WTC11 (cell line): ENCODE measurements around the gene ARMC2.

ENCODE experiments used
- ETV6 ChIP-seq: sonication (generic); formaldehyde crosslinking; IDR thresholded peaks from 2 replicates; pipeline ENCODE4 v1.8.1; 2022; ENCODE audit warnings: mild to moderate bottlenecking, missing genetic modification reagents
- FOXJ3 ChIP-seq: sonication (generic); formaldehyde crosslinking; IDR thresholded peaks from 2 replicates; pipeline ENCODE4 v1.9.0; 2021; ENCODE audit warnings: missing genetic modification reagents, mild to moderate bottlenecking, borderline replicate concordance
- JUN ChIP-seq: sonication (generic); formaldehyde crosslinking; IDR thresholded peaks from 2 replicates; pipeline ENCODE4 v1.8.0; 2023; ENCODE audit warnings: mild to moderate bottlenecking, missing genetic modification reagents
- NFE2L1 ChIP-seq: sonication (generic); formaldehyde crosslinking; IDR thresholded peaks from 2 replicates; pipeline ENCODE4 v1.8.1; 2023; ENCODE audit warnings: missing genetic modification reagents
- NR3C1 ChIP-seq: sonication (generic); formaldehyde crosslinking; conservative IDR thresholded peaks from 2 replicates; pipeline ENCODE4 v1.8.1; 2023; ENCODE audit warnings: low read depth, mild to moderate bottlenecking, missing genetic modification reagents
- PREB ChIP-seq: sonication (generic); formaldehyde crosslinking; IDR thresholded peaks from 2 replicates; pipeline ENCODE4 v1.8.1; 2022; ENCODE audit warnings: mild to moderate bottlenecking, missing genetic modification reagents, moderate library complexity, borderline replicate concordance
- ZBTB21 ChIP-seq: sonication (generic); formaldehyde crosslinking; IDR thresholded peaks from 2 replicates; pipeline ENCODE4 v1.8.1; 2023; ENCODE audit warnings: mild to moderate bottlenecking, missing genetic modification reagents, borderline replicate concordance
- ZNF281 ChIP-seq: sonication (generic); formaldehyde crosslinking; IDR thresholded peaks from 2 replicates; pipeline ENCODE4 v1.8.0; 2023; ENCODE audit warnings: mild to moderate bottlenecking, missing genetic modification reagents
- ZNF416 ChIP-seq: fragments of 250-450 bp; sonication (Bioruptor Pico); IDR thresholded peaks from 2 replicates; pipeline ENCODE4 v1.9.0; 2021; ENCODE audit warnings: mild to moderate bottlenecking, inconsistent platforms
- TF ChIP-seq, protein P1 (sequence below): fragments of 200-600 bp; IDR thresholded peaks from 2 replicates; pipeline ENCODE4 v1.8.0; 2022; ENCODE audit warnings: antibody characterized with exemption
- TF ChIP-seq, protein P2 (sequence below): sonication (generic); formaldehyde crosslinking; IDR thresholded peaks from 2 replicates; pipeline ENCODE4 v1.8.1; 2022; ENCODE audit warnings: low read depth, mild to moderate bottlenecking, moderate library complexity, missing genetic modification reagents, borderline replicate concordance

- TF ChIP-seq, protein P1, sequence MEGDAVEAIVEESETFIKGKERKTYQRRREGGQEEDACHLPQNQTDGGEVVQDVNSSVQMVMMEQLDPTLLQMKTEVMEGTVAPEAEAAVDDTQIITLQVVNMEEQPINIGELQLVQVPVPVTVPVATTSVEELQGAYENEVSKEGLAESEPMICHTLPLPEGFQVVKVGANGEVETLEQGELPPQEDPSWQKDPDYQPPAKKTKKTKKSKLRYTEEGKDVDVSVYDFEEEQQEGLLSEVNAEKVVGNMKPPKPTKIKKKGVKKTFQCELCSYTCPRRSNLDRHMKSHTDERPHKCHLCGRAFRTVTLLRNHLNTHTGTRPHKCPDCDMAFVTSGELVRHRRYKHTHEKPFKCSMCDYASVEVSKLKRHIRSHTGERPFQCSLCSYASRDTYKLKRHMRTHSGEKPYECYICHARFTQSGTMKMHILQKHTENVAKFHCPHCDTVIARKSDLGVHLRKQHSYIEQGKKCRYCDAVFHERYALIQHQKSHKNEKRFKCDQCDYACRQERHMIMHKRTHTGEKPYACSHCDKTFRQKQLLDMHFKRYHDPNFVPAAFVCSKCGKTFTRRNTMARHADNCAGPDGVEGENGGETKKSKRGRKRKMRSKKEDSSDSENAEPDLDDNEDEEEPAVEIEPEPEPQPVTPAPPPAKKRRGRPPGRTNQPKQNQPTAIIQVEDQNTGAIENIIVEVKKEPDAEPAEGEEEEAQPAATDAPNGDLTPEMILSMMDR, result no peak
- TF ChIP-seq ETV6 (CRISPR knock-in tag) (no peak), NFE2L1 (CRISPR knock-in tag) (no peak), ZBTB21 (CRISPR knock-in tag) (no peak), ZNF281 (CRISPR knock-in tag) (no peak), FOXJ3 (CRISPR knock-in tag) (no peak), JUN (CRISPR knock-in tag) (no peak), PREB (CRISPR knock-in tag) (no peak), ZNF416 (CRISPR knock-in tag) (no peak), NR3C1 (CRISPR knock-in tag) (no peak)
- TF ChIP-seq, protein P2, sequence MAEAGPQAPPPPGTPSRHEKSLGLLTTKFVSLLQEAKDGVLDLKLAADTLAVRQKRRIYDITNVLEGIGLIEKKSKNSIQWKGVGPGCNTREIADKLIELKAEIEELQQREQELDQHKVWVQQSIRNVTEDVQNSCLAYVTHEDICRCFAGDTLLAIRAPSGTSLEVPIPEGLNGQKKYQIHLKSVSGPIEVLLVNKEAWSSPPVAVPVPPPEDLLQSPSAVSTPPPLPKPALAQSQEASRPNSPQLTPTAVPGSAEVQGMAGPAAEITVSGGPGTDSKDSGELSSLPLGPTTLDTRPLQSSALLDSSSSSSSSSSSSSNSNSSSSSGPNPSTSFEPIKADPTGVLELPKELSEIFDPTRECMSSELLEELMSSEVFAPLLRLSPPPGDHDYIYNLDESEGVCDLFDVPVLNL (CRISPR knock-in tag), result no peak
Observed at GRCh38 chr6:108927927-108928326, 79.7 kb downstream of the ARMC2 start.
